GM23248 (cell line): ENCODE results near the gene WDR49.

Source experiments
- EZH2 ChIP-seq: fragments of 200-600 bp; sonication (generic); IDR thresholded peaks from 2 replicates; pipeline ENCODE4 v1.6.1; 2018; ENCODE audit warnings: antibody characterized with exemption, mild to moderate bottlenecking; ENCODE audit not compliant: insufficient read depth, poor library complexity, severe bottlenecking
- EZH2phosphoT487 ChIP-seq: fragments of 200-600 bp; sonication (generic); IDR thresholded peaks from 2 replicates; pipeline ENCODE4 v1.6.1; 2018; ENCODE audit warnings: antibody characterized with exemption, moderate library complexity, mild to moderate bottlenecking, low read depth; ENCODE audit not compliant: insufficient read depth

DNA sequence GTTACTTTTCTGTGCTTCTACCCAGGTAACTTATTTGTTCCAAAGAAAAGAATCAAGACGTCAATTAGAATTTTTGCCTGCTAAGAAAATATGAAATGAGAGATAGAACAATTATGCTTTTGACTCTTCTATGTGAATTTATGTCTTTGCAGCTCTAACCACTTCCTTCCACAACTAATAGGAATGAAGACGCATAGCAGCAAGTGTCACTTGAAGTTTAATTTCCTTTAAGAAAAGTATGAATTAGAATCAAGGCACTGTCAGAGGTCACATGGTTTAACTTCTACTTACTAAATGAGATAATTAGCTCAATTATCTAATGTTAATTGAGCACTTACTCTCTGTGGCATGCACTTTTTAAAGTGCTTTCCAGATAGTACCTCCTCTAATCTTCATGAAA is 3.3 kb downstream of the WDR49 start:
- no peak for TF ChIP-seq EZH2phosphoT487
- TF ChIP-seq EZH2, result no peak
